ENCODE data around the gene CCSER1.

CCSER1 gene

GRCh38 chr4:90769251-90769650 lies 642.1 kb downstream of the CCSER1 start:
- H3K4me3 ChIP-seq (ENCODE audit: low read depth, low read length): no peak overlapping the region
- no peak for TF ChIP-seq CTCF (IDR thresholded peaks at IDR 0.05; ENCODE audit: low read depth, low read length)
- no peak for DNase-seq (ENCODE audit: low read depth, low spot score)
- in situ Hi-C loops (cut with HindIII; ENCODE audit: low sequenced_read_pairs): no loop called here

- no peak for TF ChIP-seq CTCF (IDR thresholded peaks at IDR 0.05; ENCODE audit: low read depth, low read length)
- no peak for DNase-seq (ENCODE audit: low read depth, low spot score)
These were observed 653.0 kb downstream of the CCSER1 start for GRCh38 chr4:90780193-90780592.

GRCh38 chr4:90786602-90787001 lies 659.4 kb downstream of the CCSER1 start:
- no peak overlapping the region for H3K4me3 ChIP-seq (ENCODE audit: low read depth, low read length)
- TF ChIP-seq CTCF (IDR thresholded peaks at IDR 0.05; ENCODE audit: low read depth, low read length): no peak
- in situ Hi-C loops (cut with HindIII; ENCODE audit: low sequenced_read_pairs): no loop called here
- no peak for DNase-seq (ENCODE audit: low read depth, low spot score)

More at GRCh38 chr4:90780193-90780592, 653.0 kb downstream of the CCSER1 start:
- in situ Hi-C loops (cut with HindIII; ENCODE audit: low sequenced_read_pairs): no loop called here
- H3K4me3 ChIP-seq (ENCODE audit: low read depth, low read length): no peak overlapping the region

GRCh38 chr4:90792696-90793095 lies 665.5 kb downstream of the CCSER1 start:
- no peak for DNase-seq (ENCODE audit: low read depth, low spot score)
- TF ChIP-seq CTCF (IDR thresholded peaks at IDR 0.05; ENCODE audit: low read depth, low read length): no peak
- H3K4me3 ChIP-seq (ENCODE audit: low read depth, low read length): no peak overlapping the region
- in situ Hi-C loops (cut with HindIII; ENCODE audit: low sequenced_read_pairs): no loop called here

- no peak for DNase-seq (ENCODE audit: low read depth, low spot score)
- TF ChIP-seq CTCF (IDR thresholded peaks at IDR 0.05; ENCODE audit: low read depth, low read length): no peak
- in situ Hi-C loops (cut with HindIII; ENCODE audit: low sequenced_read_pairs): no loop called here
- no peak overlapping the region for H3K4me3 ChIP-seq (ENCODE audit: low read depth, low read length)
These were observed 671.8 kb downstream of the CCSER1 start for GRCh38 chr4:90798948-90799347.

GRCh38 chr4:90799895-90800294 lies 672.7 kb downstream of the CCSER1 start:
- no peak for DNase-seq (ENCODE audit: low read depth, low spot score)
- TF ChIP-seq CTCF (IDR thresholded peaks at IDR 0.05; ENCODE audit: low read depth, low read length): no peak
- H3K4me3 ChIP-seq (ENCODE audit: low read depth, low read length): no peak overlapping the region
- in situ Hi-C loops (cut with HindIII; ENCODE audit: low sequenced_read_pairs): no loop called here

GRCh38 chr4:90815569-90815968 lies 688.4 kb downstream of the CCSER1 start:
- DNase-seq (ENCODE audit: low read depth, low spot score): no peak
- in situ Hi-C loops (cut with HindIII; ENCODE audit: low sequenced_read_pairs): no loop called here
- no peak for TF ChIP-seq CTCF (IDR thresholded peaks at IDR 0.05; ENCODE audit: low read depth, low read length)
- H3K4me3 ChIP-seq (ENCODE audit: low read depth, low read length): no peak overlapping the region

All from astrocyte of the spinal cord (primary cell).